Suprapubic skin (tissue), 4 donors: Measurements from ENCODE around the gene SERPINI1.

Experiments
- CTCF ChIP-seq, 2 donors: fragments of 200-600 bp in 1 of 2; fragments of 450-650 bp in 1 of 2; sonication (generic) in 1 of 2; IDR thresholded peaks; one replicate each; pipeline ENCODE4 v1.5.1; 2016 to 2019; ENCODE audit warnings: antibody characterized with exemption in 2 of 2, mild to moderate bottlenecking in 1 of 2, moderate library complexity in 1 of 2
- EP300 ChIP-seq: sonication (generic); formaldehyde crosslinking; IDR thresholded peaks from one replicate; pipeline ENCODE4 v1.6.1; 2017; ENCODE audit warnings: antibody characterized with exemption
- POLR2A ChIP-seq, 2 donors: fragments of 450-650 bp; IDR thresholded peaks; one replicate each; pipeline ENCODE4 v1.6.1; 2017; ENCODE audit warnings: antibody characterized with exemption in 2 of 2, mild to moderate bottlenecking in 2 of 2, moderate library complexity in 2 of 2
- POLR2AphosphoS5 ChIP-seq, 3 donors: sonication (generic); formaldehyde crosslinking; IDR thresholded peaks; one replicate each; pipeline ENCODE4 v1.6.1; 2017; ENCODE audit warnings: antibody characterized with exemption in 3 of 3

GRCh38 chr3:167811031-167811430 is 75.5 kb downstream of the SERPINI1 start:
- TF ChIP-seq CTCF (IDR thresholded peaks at IDR 0.05) (no peak), POLR2AphosphoS5 (IDR thresholded peaks at IDR 0.05) (no peak), POLR2A (IDR thresholded peaks at IDR 0.05) (no peak), EP300 (no peak)
